ENCODE results near the gene SUGT1.
"Not testable (repeated sequence)": the region's sequence is repeated elsewhere in the genome, so short reads cannot be mapped to it uniquely, and the experiment has no call there.

SUGT1 gene

GRCh38 chr13:52669677-52670076 is 17.0 kb downstream of the SUGT1 start:
- no peak for DNase-seq (ENCODE audit: low spot score)

- no peak for DNase-seq (ENCODE audit: low spot score)
Measured at GRCh38 chr13:52670726-52671125, 18.1 kb downstream of the SUGT1 start.

GRCh38 chr13:52673465-52673864 is 20.8 kb downstream of the SUGT1 start:
- DNase-seq (ENCODE audit: low spot score) = no peak

GRCh38 chr13:52677823-52678222 is 25.2 kb downstream of the SUGT1 start:
- DNase-seq (ENCODE audit: low spot score) = no peak

GRCh38 chr13:52685806-52686205 is 33.2 kb downstream of the SUGT1 start:
- DNase-seq (ENCODE audit: low spot score) = not testable (repeated sequence)

- no peak for DNase-seq (ENCODE audit: low spot score)
Measured at GRCh38 chr13:52686376-52686775, 33.7 kb downstream of the SUGT1 start.

- DNase-seq (ENCODE audit: low spot score) = no peak
Measured at GRCh38 chr13:52695856-52696255, 43.2 kb downstream of the SUGT1 start.

GRCh38 chr13:52696566-52696965 is 43.9 kb downstream of the SUGT1 start:
- no peak for DNase-seq (ENCODE audit: low spot score)

GRCh38 chr13:52701728-52702465 is 49.3 kb downstream of the SUGT1 start:
- no peak for DNase-seq (ENCODE audit: low spot score)

GRCh38 chr13:52703482-52703881 is 50.8 kb downstream of the SUGT1 start:
- DNase-seq (ENCODE audit: low spot score) = no peak

- DNase-seq (ENCODE audit: low spot score) = no peak
Measured at GRCh38 chr13:52706081-52706480, 53.4 kb downstream of the SUGT1 start.

- no peak for DNase-seq (ENCODE audit: low spot score)
Measured at GRCh38 chr13:52707375-52707774, 54.7 kb downstream of the SUGT1 start.

GRCh38 chr13:52708266-52708665 is 55.6 kb downstream of the SUGT1 start:
- DNase-seq (ENCODE audit: low spot score) = not testable (repeated sequence)

- no peak for DNase-seq (ENCODE audit: low spot score)
Measured at GRCh38 chr13:52711286-52711685, 58.6 kb downstream of the SUGT1 start.

- DNase-seq (ENCODE audit: low spot score) = no peak
Measured at GRCh38 chr13:52712385-52712784, 59.7 kb downstream of the SUGT1 start.

- DNase-seq (ENCODE audit: low spot score) = no peak
Measured at GRCh38 chr13:52713894-52714293, 61.3 kb downstream of the SUGT1 start.

GRCh38 chr13:52720904-52721303 is 68.3 kb downstream of the SUGT1 start:
- not testable (repeated sequence) for DNase-seq (ENCODE audit: low spot score)

GRCh38 chr13:52721356-52721755 is 68.7 kb downstream of the SUGT1 start:
- DNase-seq (ENCODE audit: low spot score) = not testable (repeated sequence)

- DNase-seq (ENCODE audit: low spot score) = no peak
Measured at GRCh38 chr13:52723181-52723580, 70.5 kb downstream of the SUGT1 start.

GRCh38 chr13:52725302-52725701 is 72.7 kb downstream of the SUGT1 start:
- DNase-seq (ENCODE audit: low spot score) = no peak

GRCh38 chr13:52726258-52726657 is 73.6 kb downstream of the SUGT1 start:
- DNase-seq (ENCODE audit: low spot score) = no peak

GRCh38 chr13:52734075-52734623 is 81.5 kb downstream of the SUGT1 start:
- DNase-seq (ENCODE audit: low spot score) = no peak

- no peak for DNase-seq (ENCODE audit: low spot score)
Measured at GRCh38 chr13:52736891-52737290, 84.3 kb downstream of the SUGT1 start.

- no peak for DNase-seq (ENCODE audit: low spot score)
Measured at GRCh38 chr13:52737451-52737850, 84.8 kb downstream of the SUGT1 start.
